ENCODE measurements around the gene RPTOR.

The RPTOR gene

GRCh38 chr17:80996422-80997305 lies 452.0 kb downstream of the RPTOR start:
- no peak overlapping the region for H3K4me3 ChIP-seq (replicated peaks in 1 of 2; ENCODE audit: low read depth in 2 of 2, low read length in 2 of 2)
- TF ChIP-seq CTCF (IDR thresholded peaks at IDR 0.05; ENCODE audit: low read depth, low read length) = no peak
- DNase-seq (ENCODE audit: low read depth in 2 of 2) = no peak

GRCh38 chr17:80997424-80998117 lies 452.9 kb downstream of the RPTOR start:
- H3K4me3 ChIP-seq (replicated peaks in 1 of 2; ENCODE audit: low read depth in 2 of 2, low read length in 2 of 2) = no peak overlapping the region
- no peak for TF ChIP-seq CTCF (IDR thresholded peaks at IDR 0.05; ENCODE audit: low read depth, low read length)
- no peak for DNase-seq (ENCODE audit: low read depth in 2 of 2)

- no peak for DNase-seq (ENCODE audit: low read depth in 2 of 2)
- H3K4me3 ChIP-seq (replicated peaks in 1 of 2; ENCODE audit: low read depth in 2 of 2, low read length in 2 of 2) = no peak overlapping the region
- no peak for TF ChIP-seq CTCF (IDR thresholded peaks at IDR 0.05; ENCODE audit: low read depth, low read length)
These were observed 453.6 kb downstream of the RPTOR start for GRCh38 chr17:80998118-80998747.

GRCh38 chr17:80998748-80999535 lies 454.3 kb downstream of the RPTOR start:
- TF ChIP-seq CTCF (IDR thresholded peaks at IDR 0.05; ENCODE audit: low read depth, low read length) = no peak
- H3K4me3 ChIP-seq (replicated peaks in 1 of 2; ENCODE audit: low read depth in 2 of 2, low read length in 2 of 2) = no peak overlapping the region
- DNase-seq (ENCODE audit: low read depth in 2 of 2) = no peak

GRCh38 chr17:80999536-81000333 lies 455.1 kb downstream of the RPTOR start:
- no peak for DNase-seq (ENCODE audit: low read depth in 2 of 2)
- no peak overlapping the region for H3K4me3 ChIP-seq (replicated peaks in 1 of 2; ENCODE audit: low read depth in 2 of 2, low read length in 2 of 2)
- TF ChIP-seq CTCF (IDR thresholded peaks at IDR 0.05; ENCODE audit: low read depth, low read length) = no peak

- no peak for TF ChIP-seq CTCF (IDR thresholded peaks at IDR 0.05; ENCODE audit: low read depth, low read length)
- H3K4me3 ChIP-seq (replicated peaks in 1 of 2; ENCODE audit: low read depth in 2 of 2, low read length in 2 of 2) = no peak overlapping the region
- DNase-seq (ENCODE audit: low read depth in 2 of 2) = no peak
These were observed 455.6 kb downstream of the RPTOR start for GRCh38 chr17:81000334-81000630.

All from cardiac fibroblast (primary cell).